Body of pancreas (tissue), 4 donors: ENCODE results near the gene TRNP1. TPM values are rescaled to one million over a fixed set of nuclear protein-coding genes. Genes with fewer than 3 reads are reported as not detected.

Source experiments
- ATAC-seq: fragments of 150-250 bp; one replicate; pipeline ENCODE4 v1.9.1; 2016
- DNase-seq, 4 donors: peaks; one replicate each; pipeline ENCODE4 v3.0.0-alpha.2; 2019
- H3K27ac ChIP-seq, 4 donors: fragments of 200-600 bp; sonication (generic); 1 replicate in 3 of 4; 2 replicates in 1 of 4; pipeline versions ENCODE4 v1.5.1 to v1.6.1; 2016 to 2019; ENCODE audit warnings: mild to moderate bottlenecking in 1 of 4, mixed read lengths in 1 of 4, moderate library complexity in 1 of 4
- H3K27me3 ChIP-seq, 2 donors: fragments of 200-600 bp; sonication (generic); one replicate each; pipeline ENCODE4 v1.6.0; 2016; ENCODE audit warnings: mild to moderate bottlenecking in 1 of 2
- H3K36me3 ChIP-seq, 2 donors: fragments of 200-600 bp; sonication (generic); replicated peaks in 1 of 2; 2 replicates each; pipeline ENCODE4 v1.5.1; 2016; ENCODE audit warnings: low read depth in 2 of 2; ENCODE audit not compliant: insufficient read depth in 1 of 2
- H3K4me1 ChIP-seq: fragments of 200-600 bp; sonication (generic); one replicate; pipeline ENCODE4 v1.6.0; 2016
- H3K4me3 ChIP-seq, 2 donors: fragments of 200-600 bp; sonication (generic); 1 replicate in 1 of 2; 2 replicates in 1 of 2; pipeline ENCODE4 v1.5.1; 2016 to 2019
- H3K9me3 ChIP-seq, 3 donors: fragments of 200-600 bp; sonication (generic); 1 replicate in 2 of 3; 2 replicates in 1 of 3; pipeline ENCODE4 v1.5.1; 2016
- CTCF ChIP-seq, 7 experiments: fragments of 450-650 bp in 4 of 7; fragments of 200-600 bp in 3 of 7; sonication (generic) in 3 of 7; IDR thresholded peaks; one replicate each; pipeline ENCODE4 v1.5.1; 2016 to 2019; ENCODE audit warnings: antibody characterized with exemption in 7 of 7
- POLR2A ChIP-seq, 3 donors: fragments of 450-650 bp; IDR thresholded peaks; one replicate each; pipeline ENCODE4 v1.6.1; 2016; ENCODE audit warnings: antibody characterized with exemption in 3 of 3, mild to moderate bottlenecking in 2 of 3
- WGBS, 2 donors: methylation state at CpG; one replicate each; pipeline ENCODE4 v1.1.5; 2017; 5-methylcytosine and 5-hydroxymethylcytosine counted together
- intact Hi-C: fragments of 100-400 bp; cut with DNase I; formaldehyde crosslinking; loops from one replicate; pipeline ENCODE4 v1.15.1; 2023
- total RNA-seq, 2 donors: library from RNA; depleted of rRNA; stranded (reverse); fragments of >200 nt; gene quantifications; one replicate each; pipeline ENCODE4 v1.1.0, GENCODE V29; 2016

TRNP1 gene
- total RNA-seq, 2 donors from 2014 or later: 17.1 to 32.6 TPM

GRCh38 chr1:27037518-27037917, 44.0 kb downstream of the TRNP1 start:
- DNase-seq: peak in 1 of 4 donors; percentile 21
- Histone ChIP-seq H3K4me3 (no peak overlapping the region), H3K9me3 (no peaks in the 10 kb centered on the region), H3K27ac (no peak overlapping the region), H3K27me3 (no peaks in the 10 kb centered on the region), H3K36me3 (no peaks in the 10 kb centered on the region), H3K4me1 (no peaks in the 10 kb centered on the region)
- ATAC-seq: no peak
- intact Hi-C loops: no loop called here
- TF ChIP-seq CTCF (IDR thresholded peaks at IDR 0.05) (no peak), POLR2A (IDR thresholded peaks at IDR 0.05) (no peak)
- WGBS, 2 donors: 34 to 37% methylated on average over 10 of the region's 10 CpGs

DNA sequence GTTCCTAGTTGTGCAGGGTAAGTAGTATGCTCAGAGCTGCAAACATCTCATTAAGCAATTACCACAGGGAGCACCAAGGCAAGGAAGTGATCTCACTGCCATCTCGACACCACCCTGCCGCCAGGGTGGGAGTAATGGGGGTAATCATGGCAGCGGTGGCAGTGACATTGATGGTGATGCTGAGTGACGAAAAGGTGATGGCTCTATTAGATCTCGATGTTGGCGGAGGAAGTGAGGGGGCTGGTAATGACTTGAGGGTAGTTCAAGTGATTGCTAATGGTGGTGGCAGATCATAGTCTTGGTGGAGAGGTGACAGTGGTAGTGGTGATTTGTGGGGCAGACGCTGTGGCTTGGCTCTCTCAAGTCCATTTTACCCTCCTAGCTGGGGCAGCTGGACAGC, 44.5 kb downstream of the TRNP1 start:
- H3K36me3 ChIP-seq: no peaks in the 10 kb centered on the region
- no peak overlapping the region for H3K4me3 ChIP-seq
- no peaks in the 10 kb centered on the region for H3K4me1 ChIP-seq
- H3K27ac ChIP-seq: no peak overlapping the region
- 73 to 78% methylated on average over 5 to 7 of the region's 7 CpGs for WGBS, 2 donors
- intact Hi-C loops: no loop called here
- TF ChIP-seq POLR2A (IDR thresholded peaks at IDR 0.05) (no peak), CTCF (IDR thresholded peaks at IDR 0.05) (no peak)
- no peaks in the 10 kb centered on the region for H3K9me3 ChIP-seq
- ATAC-seq (no peak), DNase-seq (no peak)
- no peaks in the 10 kb centered on the region for H3K27me3 ChIP-seq

GRCh38 chr1:27042670-27043069, 49.2 kb downstream of the TRNP1 start:
- ATAC-seq (no peak), DNase-seq (no peak)
- intact Hi-C loops: no loop called here
- WGBS, 2 donors: 65 to 69% methylated on average over 7 of the region's 7 CpGs
- no peaks in the 10 kb centered on the region for H3K9me3 ChIP-seq
- H3K27me3 ChIP-seq: no peaks in the 10 kb centered on the region
- H3K27ac ChIP-seq: no peak overlapping the region
- TF ChIP-seq POLR2A (IDR thresholded peaks at IDR 0.05) (no peak), CTCF (IDR thresholded peaks at IDR 0.05) (no peak)
- H3K4me1 ChIP-seq: peaks cover 8% of the 10 kb centered on the region
- H3K4me3 ChIP-seq: no peak overlapping the region
- no peaks in the 10 kb centered on the region for H3K36me3 ChIP-seq

GRCh38 chr1:27044613-27045151, 51.2 kb downstream of the TRNP1 start:
- intact Hi-C loops: loop anchor here (5.0 kb wide), 1 partner anchor 48 kb away; no protein-coding TSS in a partner anchor
- Histone ChIP-seq H3K36me3 (no peaks in the 10 kb centered on the region), H3K27ac (no peak overlapping the region), H3K4me3 (no peak overlapping the region), H3K4me1 (peaks cover 8% of the 10 kb centered on the region), H3K9me3 (no peaks in the 10 kb centered on the region), H3K27me3 (no peaks in the 10 kb centered on the region)
- TF ChIP-seq CTCF (IDR thresholded peaks at IDR 0.05) (peak; percentile 79 to 98 (median 97)), POLR2A (IDR thresholded peaks at IDR 0.05) (no peak)
- WGBS, 2 donors: 4 to 8% methylated on average over 12 of the region's 12 CpGs
- DNase-seq (peak; percentile 88 to 93 (median 91)), ATAC-seq (peak; percentile 94)

DNA sequence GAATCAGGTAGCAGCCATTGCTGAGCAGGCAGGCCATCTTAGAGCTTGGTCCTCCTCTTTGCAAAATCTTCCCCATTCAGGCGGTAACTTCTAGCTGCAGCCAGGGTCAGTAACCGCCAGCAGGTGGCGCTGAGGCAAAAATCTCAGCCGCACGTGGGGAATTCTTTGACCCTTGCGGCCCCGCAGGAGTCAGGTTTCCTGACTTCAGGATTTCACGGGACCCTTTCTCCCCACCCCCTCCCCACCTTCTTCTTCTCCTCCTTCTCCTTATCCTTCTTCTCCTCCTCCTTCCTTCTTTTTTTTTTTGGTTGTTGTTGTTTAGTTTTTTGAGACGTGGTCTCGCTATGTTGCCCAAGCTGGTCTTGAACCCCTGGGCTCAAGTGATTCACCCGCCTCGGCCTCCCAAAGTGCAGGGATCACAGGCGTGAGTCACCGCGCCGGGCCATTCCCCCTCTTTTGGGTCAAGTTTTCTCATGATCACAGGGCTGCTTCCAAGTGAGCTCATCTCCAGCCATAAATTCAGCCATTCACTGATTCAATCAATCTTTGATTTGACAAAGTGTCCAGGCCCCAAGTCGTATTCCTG, 52.6 kb downstream of the TRNP1 start:
- Histone ChIP-seq H3K9me3 (no peaks in the 10 kb centered on the region), H3K36me3 (no peaks in the 10 kb centered on the region), H3K4me1 (peaks cover 8% of the 10 kb centered on the region), H3K27me3 (no peaks in the 10 kb centered on the region), H3K4me3 (no peak overlapping the region), H3K27ac (no peak overlapping the region)
- TF ChIP-seq POLR2A (IDR thresholded peaks at IDR 0.05): no peak
- TF ChIP-seq CTCF (IDR thresholded peaks at IDR 0.05): peak; percentile 76 to 88 (median 82)
- peak; percentile 58 to 74 (median 71) for DNase-seq
- WGBS, 2 donors: 17 to 20% methylated on average over 16 to 17 of the region's 17 CpGs
- intact Hi-C loops: loop anchor here (5.0 kb wide), 1 partner anchor 46 kb away; no protein-coding TSS in a partner anchor
- peak; percentile 54 for ATAC-seq
